ENCODE data around the gene ABCC3. TPM values are rescaled to one million over a fixed set of nuclear protein-coding genes. Genes with fewer than 3 reads are reported as not detected.
A peak's percentile ranks its signal among the peaks of the same experiment; 100 is the strongest.

ABCC3 gene
- total RNA-seq, 1 donor: 39.3 TPM

DNA sequence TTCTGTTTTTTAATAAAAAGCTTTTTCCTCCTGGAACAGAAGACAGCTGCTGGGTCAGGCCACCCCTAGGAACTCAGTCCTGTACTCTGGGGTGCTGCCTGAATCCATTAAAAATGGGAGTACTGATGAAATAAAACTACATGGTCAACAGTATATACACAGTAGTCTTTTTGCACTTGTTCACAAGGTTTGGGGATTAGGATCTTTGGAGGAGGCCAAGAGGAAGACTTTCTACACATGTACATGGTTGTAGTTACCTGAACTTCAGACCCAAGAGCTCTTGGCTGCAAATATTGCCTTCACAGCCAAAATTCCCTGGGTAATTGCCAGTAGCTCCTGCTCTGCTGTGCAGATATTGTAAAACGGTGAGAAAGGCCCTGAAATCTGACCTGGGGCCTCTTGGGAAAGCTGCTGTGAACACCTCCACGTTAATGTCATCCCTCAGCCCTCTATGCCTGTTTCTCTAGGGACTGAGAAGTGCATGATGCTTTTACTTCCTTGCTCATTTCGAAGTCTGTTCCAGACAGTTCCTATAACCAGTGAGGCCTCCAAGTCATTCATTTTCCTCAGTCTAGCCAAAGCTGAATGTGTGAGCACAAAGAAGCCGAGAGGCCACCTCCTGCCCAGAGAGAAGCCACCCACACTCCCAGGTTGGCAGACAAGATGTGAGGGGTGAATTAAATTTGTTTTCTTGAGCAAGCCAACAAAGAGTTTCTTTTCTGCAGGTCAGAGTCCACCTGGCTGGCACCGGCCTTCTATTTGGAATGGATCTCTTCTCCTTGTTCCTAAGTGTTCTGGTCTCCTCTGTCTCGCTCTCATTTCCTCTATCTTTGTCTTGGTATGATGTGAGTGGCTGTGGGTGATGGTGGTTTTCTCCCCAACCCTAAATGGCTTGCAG lies 57.1 kb downstream of the ABCC3 start:
- no peak overlapping the region for H3K4me3 ChIP-seq (ENCODE audit: low read depth, low read length)
- TF ChIP-seq, protein P1, sequence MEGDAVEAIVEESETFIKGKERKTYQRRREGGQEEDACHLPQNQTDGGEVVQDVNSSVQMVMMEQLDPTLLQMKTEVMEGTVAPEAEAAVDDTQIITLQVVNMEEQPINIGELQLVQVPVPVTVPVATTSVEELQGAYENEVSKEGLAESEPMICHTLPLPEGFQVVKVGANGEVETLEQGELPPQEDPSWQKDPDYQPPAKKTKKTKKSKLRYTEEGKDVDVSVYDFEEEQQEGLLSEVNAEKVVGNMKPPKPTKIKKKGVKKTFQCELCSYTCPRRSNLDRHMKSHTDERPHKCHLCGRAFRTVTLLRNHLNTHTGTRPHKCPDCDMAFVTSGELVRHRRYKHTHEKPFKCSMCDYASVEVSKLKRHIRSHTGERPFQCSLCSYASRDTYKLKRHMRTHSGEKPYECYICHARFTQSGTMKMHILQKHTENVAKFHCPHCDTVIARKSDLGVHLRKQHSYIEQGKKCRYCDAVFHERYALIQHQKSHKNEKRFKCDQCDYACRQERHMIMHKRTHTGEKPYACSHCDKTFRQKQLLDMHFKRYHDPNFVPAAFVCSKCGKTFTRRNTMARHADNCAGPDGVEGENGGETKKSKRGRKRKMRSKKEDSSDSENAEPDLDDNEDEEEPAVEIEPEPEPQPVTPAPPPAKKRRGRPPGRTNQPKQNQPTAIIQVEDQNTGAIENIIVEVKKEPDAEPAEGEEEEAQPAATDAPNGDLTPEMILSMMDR (IDR thresholded peaks at IDR 0.05; ENCODE audit: insufficient read depth, low read depth, low read length): no peak
- DNase-seq (ENCODE audit: low read depth): peak; percentile 43

DNA sequence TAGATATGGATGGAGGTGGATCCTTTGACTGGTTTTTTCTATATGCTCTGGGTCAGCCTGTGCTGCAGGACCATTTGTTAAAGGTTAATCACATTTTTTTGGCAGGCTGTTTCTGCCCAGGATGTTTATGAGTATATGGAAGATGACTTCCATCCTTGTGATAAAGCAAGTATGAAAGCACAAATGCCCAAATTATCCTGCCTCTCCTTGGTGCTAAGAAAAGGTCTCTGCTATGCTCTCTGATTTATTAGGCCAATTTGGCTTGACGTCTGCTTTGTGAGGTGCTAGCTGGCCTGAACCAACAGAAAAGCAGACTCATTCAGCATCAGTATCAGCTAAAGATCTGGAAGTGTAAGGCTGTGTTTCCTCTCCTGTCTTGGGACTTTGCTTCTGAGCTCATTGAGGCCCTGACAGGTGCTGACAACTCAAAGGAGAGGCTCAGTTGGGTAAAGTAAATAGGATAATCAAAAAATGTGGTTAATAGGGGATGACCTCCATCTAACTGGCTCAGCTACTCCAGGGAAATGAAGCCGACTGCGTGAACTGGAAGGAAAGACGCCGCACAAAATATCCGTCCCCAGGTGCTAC lies 57.9 kb downstream of the ABCC3 start:
- no peak overlapping the region for H3K4me3 ChIP-seq (ENCODE audit: low read depth, low read length)
- TF ChIP-seq, protein P1 (IDR thresholded peaks at IDR 0.05; ENCODE audit: insufficient read depth, low read depth, low read length): no peak
- no peak for DNase-seq (ENCODE audit: low read depth)

DNA sequence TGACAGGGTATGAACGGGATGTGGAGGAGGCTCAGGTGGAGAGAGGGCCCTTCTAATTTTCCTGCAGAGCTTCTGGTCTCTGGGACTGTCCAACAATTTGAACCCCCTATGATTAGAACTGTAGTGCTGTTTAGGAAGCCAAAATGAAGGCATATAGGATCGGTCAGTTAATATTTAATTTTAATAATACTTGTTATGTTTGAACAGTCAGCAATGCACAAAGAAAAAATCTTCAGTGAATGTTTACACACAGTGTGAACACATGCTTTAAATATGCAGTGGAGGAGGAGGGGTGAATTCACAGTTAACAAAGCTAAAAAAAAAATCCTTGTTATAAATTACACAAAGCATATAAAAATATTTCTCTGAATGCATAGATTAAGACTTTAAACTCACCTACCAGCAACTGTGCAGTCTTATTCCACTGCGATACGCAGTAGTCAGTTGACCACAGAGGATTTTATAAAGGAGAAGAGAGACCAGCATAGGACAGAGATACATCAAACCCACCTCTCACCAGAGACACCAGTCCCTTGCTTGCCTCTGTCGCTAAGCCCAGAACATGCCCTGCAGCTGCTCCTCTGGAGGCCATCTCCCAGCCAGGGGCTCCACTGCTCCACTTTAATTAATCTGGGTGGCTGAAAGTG lies 58.5 kb downstream of the ABCC3 start:
- no peak overlapping the region for H3K4me3 ChIP-seq (ENCODE audit: low read depth, low read length)
- no peak for DNase-seq (ENCODE audit: low read depth)
- TF ChIP-seq, protein P1 (IDR thresholded peaks at IDR 0.05; ENCODE audit: insufficient read depth, low read depth, low read length): no peak

DNA sequence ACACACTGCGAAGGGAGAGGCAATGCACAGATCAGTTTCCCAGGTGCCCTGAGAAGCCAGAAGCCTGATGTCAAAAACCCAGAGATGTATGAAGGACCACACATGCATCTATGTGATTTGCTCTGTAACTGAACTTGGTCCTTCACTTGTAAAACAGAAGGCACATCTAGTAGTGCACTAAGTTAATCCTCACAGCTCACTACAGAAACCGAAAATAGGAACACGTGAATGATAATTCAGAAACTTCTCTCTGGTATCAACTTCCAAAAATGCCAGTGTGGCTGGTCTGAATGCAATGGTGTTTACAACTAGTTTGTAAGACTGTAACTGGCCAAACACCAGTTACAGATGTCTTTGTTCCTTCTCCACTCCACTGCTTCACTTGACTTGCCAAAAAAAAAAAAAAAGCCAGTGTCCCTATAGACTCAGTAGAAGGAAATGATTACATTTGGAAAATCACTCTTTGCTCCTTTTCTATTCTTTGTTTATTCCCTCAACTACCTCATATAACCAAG lies 61.7 kb downstream of the ABCC3 start:
- H3K4me3 ChIP-seq (ENCODE audit: low read depth, low read length): no peak overlapping the region
- no peak for DNase-seq (ENCODE audit: low read depth)
- TF ChIP-seq, protein P1 (IDR thresholded peaks at IDR 0.05; ENCODE audit: insufficient read depth, low read depth, low read length): no peak

DNA sequence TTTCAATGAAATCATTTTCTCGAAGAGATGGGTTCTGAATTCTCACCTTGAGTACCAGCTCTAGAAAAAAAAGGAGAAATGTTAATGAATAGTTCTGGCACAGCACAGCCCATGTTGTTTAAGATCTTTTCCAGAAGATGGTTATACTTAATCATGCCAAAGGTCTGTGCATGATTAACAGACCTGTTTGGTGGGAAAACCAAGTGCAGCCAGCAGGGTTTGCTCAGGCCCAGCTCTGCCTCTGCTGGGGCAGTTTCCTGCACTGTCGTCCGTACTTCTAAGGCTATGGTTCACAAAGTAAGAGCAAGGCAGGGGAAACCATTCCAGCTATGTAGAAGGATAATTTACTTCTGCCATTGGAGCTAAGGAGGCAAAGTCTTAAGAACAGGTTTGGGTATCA lies 62.4 kb downstream of the ABCC3 start:
- TF ChIP-seq, protein P1 (IDR thresholded peaks at IDR 0.05; ENCODE audit: insufficient read depth, low read depth, low read length): no peak
- H3K4me3 ChIP-seq (ENCODE audit: low read depth, low read length): no peak overlapping the region
- no peak for DNase-seq (ENCODE audit: low read depth)

DNA sequence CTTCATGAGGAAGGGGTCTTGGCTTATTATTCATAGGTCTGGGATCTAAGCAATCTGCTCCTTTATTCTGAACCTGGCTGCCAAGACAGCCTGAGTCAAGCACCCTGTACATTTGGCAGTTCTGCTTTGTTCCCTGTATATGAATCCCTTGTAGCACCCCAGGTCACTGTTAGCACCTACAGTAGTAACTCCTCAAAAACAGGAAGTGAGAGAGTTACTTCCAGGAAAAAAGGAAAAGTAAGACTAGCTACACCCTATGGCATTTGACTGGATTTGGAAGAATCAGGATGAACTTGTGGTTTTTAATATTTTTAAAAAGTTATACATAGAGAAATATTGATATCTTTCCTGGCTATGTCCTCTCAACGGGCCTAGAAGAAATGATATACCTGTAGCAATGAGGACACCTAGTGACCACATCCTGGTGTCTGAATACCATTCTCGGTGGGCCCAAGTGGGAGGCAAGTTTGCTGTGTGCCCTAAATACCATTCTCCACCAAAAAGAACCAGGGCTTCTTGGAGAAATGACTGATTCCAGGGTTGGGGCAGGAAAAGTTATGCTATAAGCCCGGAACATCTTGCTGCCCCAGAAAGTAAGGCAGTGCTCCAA lies 63.1 kb downstream of the ABCC3 start:
- TF ChIP-seq, protein P1 (IDR thresholded peaks at IDR 0.05; ENCODE audit: insufficient read depth, low read depth, low read length): no peak
- no peak overlapping the region for H3K4me3 ChIP-seq (ENCODE audit: low read depth, low read length)

More for the DNA sequence above, 63.1 kb downstream of the ABCC3 start:
- DNase-seq (ENCODE audit: low read depth): no peak

Measured in fibroblast of villous mesenchyme (primary cell).